ENCODE data around the gene KLHL25. TPM values are rescaled to one million over a fixed set of nuclear protein-coding genes. Genes with fewer than 3 reads are reported as not detected.

KLHL25 gene
- total and polyA plus RNA-seq, 2 of the 13 experiments (the other 11 are each of a cell fraction or from before 2014, with no cell fraction given): 3.7 to 8.2 TPM

DNA sequence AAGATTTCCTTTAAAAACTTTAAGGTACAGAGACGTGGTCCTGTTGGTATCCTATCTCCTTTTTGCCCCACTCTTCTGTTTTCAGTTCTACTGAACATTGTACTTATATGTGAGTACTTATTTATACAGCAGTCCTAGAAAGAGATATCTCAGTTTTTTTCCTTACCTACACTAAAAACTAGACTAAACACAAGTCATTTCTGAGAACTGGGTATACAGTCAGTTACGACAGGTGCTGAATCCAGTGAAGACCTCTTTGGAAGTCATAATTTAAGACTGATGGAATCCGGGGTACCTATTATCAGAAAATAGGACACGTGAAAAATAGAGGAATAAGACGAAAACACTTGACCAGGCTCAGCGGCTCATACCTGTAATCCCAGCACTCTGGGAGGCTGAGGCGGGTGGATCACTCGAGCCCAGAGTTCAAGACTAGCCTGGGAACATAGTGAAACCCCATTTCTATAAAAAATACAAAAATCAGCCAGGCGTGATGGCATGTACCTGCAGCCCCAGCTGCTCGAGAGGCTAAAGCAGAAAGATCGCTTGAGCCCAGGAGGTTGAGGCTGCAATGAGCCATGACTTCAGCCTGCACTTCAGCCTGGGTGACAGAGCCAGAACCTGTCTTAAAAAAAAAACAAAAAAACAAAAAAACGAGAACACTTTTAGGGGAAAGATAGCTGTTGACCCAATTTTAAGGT is 76.3 kb downstream of the KLHL25 start:
- no TSS peak for BruUV-seq (replicated peaks)
- Histone ChIP-seq H3K36me3 (replicated peaks in 1 of 2; ENCODE audit: control insufficient read depth in 1 of 2, insufficient read depth in 2 of 2, low read length in 2 of 2) (peaks cover 8 to 43% of the 10 kb centered on the region in 2 experiments), H3K9ac (ENCODE audit: insufficient read depth, low read depth, low read length) (no peak overlapping the region), H3K4me2 (ENCODE audit: low read depth, low read length) (no peak overlapping the region), H3K4me1 (ENCODE audit: insufficient read depth, low read length) (no peaks in the 10 kb centered on the region), H3K9me3 (ENCODE audit: low read length) (no peaks in the 10 kb centered on the region), H3K79me2 (ENCODE audit: insufficient read depth, low read length) (no peaks in the 10 kb centered on the region), H3K27me3 (ENCODE audit: control insufficient read depth in 1 of 2, insufficient read depth in 2 of 2, low read length in 2 of 2) (no peaks in the 10 kb centered on the region), H3K4me3 (replicated peaks in 1 of 3; ENCODE audit: insufficient read depth in 1 of 3, low read depth in 2 of 3, low read length in 3 of 3) (no peak overlapping the region), H2AFZ (ENCODE audit: low read length) (no peak overlapping the region), H4K20me1 (ENCODE audit: insufficient read depth, low read length) (no peaks in the 10 kb centered on the region), H3K27ac (ENCODE audit: extremely low read length, insufficient read depth, low read length) (no peak overlapping the region)
- no peak for DNase-seq (ENCODE audit: low spot score)
- CTCF ChIA-PET (ENCODE audit: low intra/inter-chr PET ratio, low total read pairs): no interaction called here
- TF ChIP-seq, protein P1, sequence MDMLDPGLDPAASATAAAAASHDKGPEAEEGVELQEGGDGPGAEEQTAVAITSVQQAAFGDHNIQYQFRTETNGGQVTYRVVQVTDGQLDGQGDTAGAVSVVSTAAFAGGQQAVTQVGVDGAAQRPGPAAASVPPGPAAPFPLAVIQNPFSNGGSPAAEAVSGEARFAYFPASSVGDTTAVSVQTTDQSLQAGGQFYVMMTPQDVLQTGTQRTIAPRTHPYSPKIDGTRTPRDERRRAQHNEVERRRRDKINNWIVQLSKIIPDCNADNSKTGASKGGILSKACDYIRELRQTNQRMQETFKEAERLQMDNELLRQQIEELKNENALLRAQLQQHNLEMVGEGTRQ (IDR thresholded peaks at IDR 0.05; ENCODE audit: low read depth, low read length): no peak
- TF ChIP-seq, protein P1 (CRISPR knock-in tag; IDR thresholded peaks at IDR 0.05; ENCODE audit: borderline replicate concordance): no peak
- TF ChIP-seq ZNF724P (CRISPR knock-in tag; IDR thresholded peaks at IDR 0.05; ENCODE audit: borderline replicate concordance) (no peak), GLI4 (CRISPR knock-in tag; IDR thresholded peaks at IDR 0.05; ENCODE audit: borderline replicate concordance) (no peak)
- TF ChIP-seq, protein P2, sequence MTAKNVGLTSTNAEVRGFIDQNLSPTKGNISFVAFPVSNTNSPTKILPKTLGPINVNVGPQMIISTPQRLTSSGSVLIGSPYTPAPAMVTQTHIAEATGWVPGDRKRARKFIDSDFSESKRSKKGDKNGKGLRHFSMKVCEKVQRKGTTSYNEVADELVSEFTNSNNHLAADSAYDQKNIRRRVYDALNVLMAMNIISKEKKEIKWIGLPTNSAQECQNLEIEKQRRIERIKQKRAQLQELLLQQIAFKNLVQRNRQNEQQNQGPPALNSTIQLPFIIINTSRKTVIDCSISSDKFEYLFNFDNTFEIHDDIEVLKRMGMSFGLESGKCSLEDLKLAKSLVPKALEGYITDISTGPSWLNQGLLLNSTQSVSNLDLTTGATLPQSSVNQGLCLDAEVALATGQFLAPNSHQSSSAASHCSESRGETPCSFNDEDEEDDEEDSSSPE (CRISPR knock-in tag; IDR thresholded peaks at IDR 0.05): no peak
- no peak for FAIRE-seq
- intact Hi-C loops (cut with micrococcal nuclease; ENCODE audit: unreplicated experiment): no loop called here
- no peak for ATAC-seq
- 86% methylated on average over 12 of the region's 12 CpGs for WGBS (ENCODE audit: low lambda C conversion rate)
- in situ Hi-C loops (cut with HindIII; ENCODE audit: extremely low pct_ligation_motif_present, low pct_unique_long_range_greater_than_20kb): loop anchor here (25.0 kb wide), 1 partner anchor 431 kb away; no protein-coding TSS in a partner anchor
- POLR2A ChIA-PET: no interaction called here

Data from HepG2 (cell line).